ENCODE measurements around the gene PGLYRP2. TPM values are rescaled to one million over a fixed set of nuclear protein-coding genes. Genes with fewer than 3 reads are reported as not detected.

The PGLYRP2 gene
- total and polyA plus RNA-seq, 8 donors, result 0.16 TPM; not detected in 7

- TF ChIP-seq CTCF (IDR thresholded peaks at IDR 0.05), result no peak
- H3K4me1 ChIP-seq, result no peaks in the 10 kb centered on the region
- WGBS, 2 donors, result 86 to 88% methylated on average over 25 of the region's 25 CpGs
- FAIRE-seq (no peak), ATAC-seq (no peak), DNase-seq (no peak)
- H3K27ac ChIP-seq, result no peak overlapping the region
- no peaks in the 10 kb centered on the region for H3K9me3 ChIP-seq
- H3K27me3 ChIP-seq, result no peaks in the 10 kb centered on the region
- no peaks in the 10 kb centered on the region for H3K36me3 ChIP-seq
- H3K4me3 ChIP-seq, result no peak overlapping the region
- intact Hi-C loops (cut with DNase I), result no loop called here
Measured at GRCh38 chr19:15439078-15439799, 40.1 kb downstream of the PGLYRP2 start.

GRCh38 chr19:15438577-15438976 lies 40.7 kb downstream of the PGLYRP2 start:
- Histone ChIP-seq H3K27me3 (no peaks in the 10 kb centered on the region), H3K4me1 (peaks cover 0 to under 1% (median 0%) of the 10 kb centered on the region in 3 donors), H3K4me3 (no peak overlapping the region), H3K36me3 (no peaks in the 10 kb centered on the region), H3K27ac (no peak overlapping the region), H3K9me3 (no peaks in the 10 kb centered on the region)
- no peak for TF ChIP-seq CTCF (IDR thresholded peaks at IDR 0.05)
- WGBS, 2 donors, result 92 to 94% methylated on average over 27 of the region's 27 CpGs
- ATAC-seq (no peak), DNase-seq (no peak), FAIRE-seq (no peak)
- intact Hi-C loops (cut with DNase I), result no loop called here

GRCh38 chr19:15438124-15438496 lies 41.2 kb downstream of the PGLYRP2 start:
- Histone ChIP-seq H3K4me1 (peaks cover 0 to 4% (median 0%) of the 10 kb centered on the region in 3 donors), H3K36me3 (no peaks in the 10 kb centered on the region), H3K4me3 (no peak overlapping the region), H3K9me3 (no peaks in the 10 kb centered on the region), H3K27me3 (no peaks in the 10 kb centered on the region), H3K27ac (peak overlapping the region in 1 of 4 donors; percentile 18)
- ATAC-seq (no peak), DNase-seq (no peak), FAIRE-seq (no peak)
- TF ChIP-seq CTCF (IDR thresholded peaks at IDR 0.05), result no peak
- intact Hi-C loops (cut with DNase I), result no loop called here
- WGBS, 2 donors, result 70 to 74% methylated on average over 2 of the region's 2 CpGs

- H3K9me3 ChIP-seq, result no peaks in the 10 kb centered on the region
- peak in 1 of 4 donors; percentile 2 for ATAC-seq
- WGBS, 2 donors, result 60 to 70% methylated on average over 10 of the region's 10 CpGs
- H3K27me3 ChIP-seq, result no peaks in the 10 kb centered on the region
- H3K36me3 ChIP-seq, result no peaks in the 10 kb centered on the region
- no peak for TF ChIP-seq CTCF (IDR thresholded peaks at IDR 0.05)
- FAIRE-seq, result no peak
- H3K4me1 ChIP-seq, result peaks cover 0 to 4% (median 0%) of the 10 kb centered on the region in 3 donors
- no peak overlapping the region for H3K4me3 ChIP-seq
- no peak for DNase-seq
- intact Hi-C loops (cut with DNase I), result no loop called here
- peak overlapping the region in 1 of 4 donors; percentile 18 for H3K27ac ChIP-seq
Measured at GRCh38 chr19:15437355-15438123, 41.8 kb downstream of the PGLYRP2 start.

- no peaks in the 10 kb centered on the region for H3K9me3 ChIP-seq
- peaks cover 0 to 4% (median 0%) of the 10 kb centered on the region in 3 donors for H3K4me1 ChIP-seq
- H3K4me3 ChIP-seq, result no peak overlapping the region
- no peak for DNase-seq
- no peaks in the 10 kb centered on the region for H3K36me3 ChIP-seq
- H3K27me3 ChIP-seq, result no peaks in the 10 kb centered on the region
- intact Hi-C loops (cut with DNase I), result no loop called here
- no peak for TF ChIP-seq CTCF (IDR thresholded peaks at IDR 0.05)
- H3K27ac ChIP-seq, result no peak overlapping the region
- no peak for ATAC-seq
- 91% methylated on average over 14 to 15 of the region's 15 CpGs for WGBS, 2 donors
- FAIRE-seq, result no peak
Measured at GRCh38 chr19:15436826-15437110, 42.5 kb downstream of the PGLYRP2 start.

All from pancreas (tissue), 10 donors.